DLD1 (cell line): ENCODE results near the gene UBL4A.

Experiments used
- in situ Hi-C: cut with HindIII; loops from 2 replicates; pipeline ENCODE4 v1.10.0; 2017; ENCODE audit warnings: low sequenced_read_pairs

Gene UBL4A

DNA sequence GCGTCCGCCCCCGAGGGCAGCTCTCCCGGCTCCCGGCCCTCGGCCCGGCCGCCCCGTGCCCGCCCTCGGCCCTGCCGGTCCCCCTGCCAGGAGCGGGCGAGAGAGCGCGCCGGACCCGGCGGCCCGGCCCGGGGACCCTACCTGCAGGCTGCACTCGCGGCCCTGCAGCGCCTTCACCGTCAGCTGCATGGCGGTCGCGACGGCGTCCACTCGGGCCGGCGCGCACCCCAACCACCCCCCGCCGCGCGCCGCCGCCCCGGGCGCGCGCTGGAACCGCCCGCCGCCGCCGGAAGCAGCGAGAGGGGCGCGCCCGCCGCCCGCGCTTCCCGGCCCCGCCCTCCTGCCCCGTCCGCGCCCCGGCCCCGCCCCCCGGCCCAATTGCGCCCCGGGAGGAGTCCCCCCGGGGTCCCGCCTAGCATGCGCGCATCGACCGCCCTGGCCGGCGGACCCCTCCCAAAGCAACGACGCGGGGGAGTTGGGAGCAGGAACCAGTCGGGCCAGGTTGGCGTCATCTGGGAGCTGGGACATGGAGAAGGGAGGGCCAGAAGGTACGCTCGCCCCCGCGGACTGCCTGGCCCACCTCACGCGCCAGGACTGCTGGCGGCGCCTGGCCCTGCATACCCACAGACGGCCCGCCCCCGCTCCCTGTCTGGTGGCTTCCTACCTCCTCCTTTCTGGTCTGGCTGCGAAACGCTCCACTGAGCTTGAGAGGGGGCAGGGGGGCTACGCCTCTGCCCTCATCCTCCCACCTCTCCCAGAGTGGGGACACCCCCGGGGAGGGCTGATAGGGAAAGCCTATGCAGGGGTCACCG is at the start of gene UBL4A:
UBL4A (minus strand) TSS at position 220 of the 812 bp plus-strand sequence; CDS start at position 189, 31 bp downstream.
- in situ Hi-C loops: no loop called here

DNA sequence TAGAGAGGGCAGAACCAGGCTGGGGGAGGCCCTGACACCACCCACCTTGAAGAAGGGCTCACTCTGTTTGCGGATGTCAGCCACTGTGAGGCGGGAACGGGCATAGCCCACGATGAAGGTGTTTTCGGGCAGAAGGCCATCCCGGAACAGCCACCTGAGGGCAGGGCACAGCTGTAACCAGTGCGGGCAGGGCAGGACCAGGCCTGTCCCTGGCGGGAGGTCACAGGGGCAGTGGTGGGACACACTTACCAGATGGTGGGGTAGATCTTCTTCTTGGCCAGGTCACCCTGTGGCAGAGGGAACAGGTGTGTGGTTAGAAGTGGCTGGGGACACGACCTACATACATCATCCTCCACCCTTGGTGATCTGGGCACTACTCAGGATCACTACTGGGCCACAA is 49.5 kb upstream of the UBL4A start:
- in situ Hi-C loops: no loop called here

DNA sequence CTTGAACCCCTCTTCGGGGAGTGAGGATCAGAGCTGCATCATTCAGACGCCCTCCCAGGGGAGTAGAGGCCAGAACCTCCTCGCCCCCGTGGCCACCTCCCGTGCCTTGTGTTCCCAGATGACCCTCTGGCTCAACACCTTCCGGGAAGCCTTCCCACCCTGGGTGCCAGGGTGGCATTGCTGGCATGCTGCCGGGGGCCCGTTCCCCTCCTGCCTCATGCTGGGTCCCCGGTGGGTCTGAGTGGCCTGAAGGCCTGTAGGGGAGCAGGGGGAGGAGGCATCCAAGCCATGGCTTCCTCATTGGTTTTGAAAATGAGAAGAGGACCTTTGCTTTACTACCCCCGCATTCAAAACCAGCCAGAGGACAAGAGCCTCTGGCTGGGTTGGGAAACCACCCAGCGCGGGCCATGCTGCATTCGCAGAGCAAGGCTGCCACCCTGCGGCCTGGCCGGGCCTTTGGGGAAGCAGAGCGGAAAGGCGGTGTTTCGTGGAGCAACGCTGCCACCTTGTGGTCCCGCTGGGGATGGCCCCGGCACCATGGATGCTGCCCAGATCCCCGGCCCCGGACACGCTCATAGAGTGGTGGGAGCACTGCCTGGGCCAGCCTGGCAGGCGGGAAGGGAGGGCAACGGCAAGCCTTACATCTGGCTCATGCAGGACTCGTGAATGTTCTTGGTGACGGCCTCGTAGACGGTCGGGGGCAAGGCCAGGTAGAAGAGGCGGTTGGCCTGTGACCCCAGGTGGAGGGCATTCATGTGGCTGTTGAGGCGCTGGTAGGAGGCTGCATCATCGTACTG is 48.3 kb upstream of the UBL4A start:
- in situ Hi-C loops: no loop called here

DNA sequence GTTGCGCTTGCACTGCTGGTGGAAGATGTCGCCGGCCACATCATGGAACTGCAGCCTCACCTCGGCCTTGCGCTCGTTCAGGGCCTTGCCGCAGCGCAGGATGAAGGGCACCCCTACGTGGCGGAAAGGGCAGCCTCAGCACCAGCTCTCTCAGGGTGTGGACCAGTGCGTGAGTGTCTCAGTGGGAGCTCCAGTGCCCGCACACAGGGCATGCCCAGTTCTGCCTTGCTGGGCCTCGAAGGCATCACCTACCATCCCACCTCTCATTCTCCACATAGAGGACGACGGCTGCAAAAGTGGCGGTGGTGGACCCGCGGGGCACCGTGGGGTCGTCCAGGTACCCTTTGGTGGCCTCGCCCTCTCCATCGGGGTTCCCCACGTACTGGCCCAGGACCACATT is 46.3 kb upstream of the UBL4A start:
- in situ Hi-C loops: no loop called here

DNA sequence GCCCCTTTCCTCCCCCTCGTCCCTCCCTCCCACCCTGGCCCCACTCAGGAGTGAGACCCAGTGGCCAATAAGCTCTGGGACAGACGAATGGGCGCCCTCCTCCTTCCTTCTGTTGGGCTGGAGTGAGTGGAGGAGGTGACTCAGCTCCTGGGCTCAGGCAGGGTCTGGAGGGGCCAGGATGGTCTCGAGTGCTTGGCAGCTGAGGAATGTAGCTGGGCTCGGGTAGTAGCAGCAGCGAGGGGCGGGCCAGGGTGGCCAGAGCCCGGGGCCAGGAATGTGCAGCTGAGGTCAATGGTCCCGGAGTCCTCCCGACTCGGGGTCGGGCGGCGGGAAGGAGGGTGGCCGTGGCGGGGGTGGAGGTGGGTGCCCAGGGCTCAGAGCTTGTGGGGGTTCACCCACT is 45.2 kb upstream of the UBL4A start:
- in situ Hi-C loops: no loop called here

DNA sequence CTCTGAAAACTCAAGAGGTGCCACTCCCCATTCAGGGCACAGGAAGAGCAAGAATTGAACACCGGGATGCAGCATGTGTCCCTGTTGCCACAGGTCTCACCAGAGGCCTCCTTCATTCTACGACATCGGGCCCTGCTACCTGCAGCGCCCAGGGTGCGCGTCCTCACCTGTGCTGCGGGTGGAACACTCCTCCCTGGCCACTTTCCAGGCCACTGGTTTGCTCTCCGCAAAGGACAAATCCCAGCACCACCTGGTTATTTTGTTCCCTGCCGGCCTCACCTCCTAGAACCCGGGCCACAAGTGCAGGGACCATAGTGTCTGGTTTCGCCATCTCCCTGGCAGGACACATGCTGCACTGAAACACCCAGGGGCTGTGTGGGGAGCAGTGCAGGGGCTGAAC is 43.9 kb upstream of the UBL4A start:
- in situ Hi-C loops: no loop called here

DNA sequence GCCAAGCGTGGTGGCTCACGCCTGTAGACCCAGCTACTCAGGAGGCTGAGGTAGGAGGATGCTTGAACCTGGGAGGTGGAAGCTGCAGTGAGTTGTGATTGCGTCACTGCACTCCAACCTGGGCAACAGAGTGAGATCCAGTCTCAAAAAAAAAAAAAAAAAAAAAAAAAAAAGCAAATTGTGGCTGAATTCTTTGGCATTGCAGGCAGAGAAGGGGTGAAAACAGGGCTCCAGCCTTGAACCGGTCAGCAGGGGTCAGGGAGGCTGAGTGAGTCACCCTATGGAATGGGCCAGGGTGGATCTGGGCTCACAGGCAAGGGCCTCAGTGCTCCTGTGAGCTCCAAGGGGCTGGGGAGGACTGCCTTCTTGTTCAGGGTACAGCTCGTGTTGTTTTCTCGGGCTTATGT is 42.8 kb upstream of the UBL4A start:
- in situ Hi-C loops: no loop called here

DNA sequence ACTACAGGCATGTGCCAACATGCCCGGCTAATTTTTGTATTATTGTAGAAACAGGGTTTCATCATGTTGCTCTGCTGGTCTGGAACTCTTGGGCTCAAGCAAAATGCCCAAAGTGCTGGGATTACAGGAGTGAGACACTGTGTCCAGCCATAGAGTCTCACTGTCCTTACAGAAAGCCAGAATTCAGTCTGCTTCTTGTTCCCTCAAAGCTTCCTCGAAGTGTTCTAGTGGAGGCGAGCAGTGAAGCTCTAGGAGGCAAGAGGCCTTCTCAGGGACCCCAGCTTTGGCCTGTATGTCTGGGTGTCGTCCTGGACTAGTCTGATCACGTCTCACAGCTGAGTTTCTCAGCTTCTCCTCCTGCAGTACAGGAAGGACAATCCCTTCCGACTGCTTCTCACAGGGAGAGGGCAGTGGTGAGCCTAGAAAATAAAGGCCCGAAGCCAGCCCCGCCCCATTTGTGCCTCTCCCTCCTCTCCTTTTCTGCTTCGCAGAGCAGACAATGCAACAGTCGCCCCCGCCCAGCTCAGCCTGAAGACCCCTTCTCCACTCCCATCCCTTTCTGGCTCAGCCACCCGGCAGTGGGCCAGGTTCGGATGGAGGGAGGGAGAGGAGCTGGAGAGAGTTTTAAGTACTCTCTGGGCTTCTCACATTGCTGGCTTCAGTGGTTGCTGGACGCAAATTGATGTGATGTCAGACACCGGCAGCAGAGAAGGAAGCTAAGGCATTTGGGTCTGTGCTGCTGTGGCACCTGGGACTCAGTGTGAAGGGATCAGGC is 40.7 kb upstream of the UBL4A start:
- in situ Hi-C loops: no loop called here

DNA sequence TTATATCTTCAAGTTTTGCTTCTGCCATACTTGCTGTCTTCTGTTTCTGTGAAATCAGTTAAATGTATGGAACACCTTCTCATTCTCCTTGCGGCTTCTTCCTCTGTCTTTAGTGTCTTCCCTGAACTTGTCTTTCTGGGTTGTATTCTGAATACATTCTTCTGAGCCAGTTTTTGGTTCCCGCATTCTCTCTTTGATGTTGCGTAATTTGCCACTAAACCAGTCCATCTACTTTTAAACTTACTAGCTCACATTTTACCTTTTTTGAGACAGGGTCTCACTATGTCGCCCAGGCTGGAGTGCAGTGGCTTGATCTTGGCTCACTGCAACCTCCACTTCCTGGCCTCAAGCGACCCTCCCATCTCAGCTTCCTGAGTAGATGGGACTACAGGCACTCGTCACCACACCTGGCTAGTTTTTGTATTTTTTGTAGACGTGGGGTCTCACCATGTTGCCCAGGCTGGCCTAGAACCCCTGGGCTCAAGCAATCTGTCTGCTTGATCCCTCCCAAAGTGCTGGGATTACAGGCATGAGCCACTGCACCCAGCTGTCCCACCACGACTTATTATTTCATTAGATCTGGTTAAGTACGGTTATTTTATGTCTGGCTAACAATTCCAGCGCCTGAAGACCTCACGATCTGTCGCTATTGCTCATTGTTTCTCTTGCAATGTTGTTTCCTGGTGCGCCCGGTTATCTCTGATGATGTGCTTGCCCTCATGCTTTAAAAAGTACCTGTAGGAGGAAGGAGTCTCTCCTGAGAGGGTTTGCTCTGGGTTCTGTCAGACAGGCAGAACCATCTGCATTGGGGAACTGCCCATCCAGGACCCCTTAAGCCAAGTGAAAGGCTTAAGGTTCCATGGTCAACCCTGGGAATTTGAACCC is 39.4 kb upstream of the UBL4A start:
- in situ Hi-C loops: no loop called here

DNA sequence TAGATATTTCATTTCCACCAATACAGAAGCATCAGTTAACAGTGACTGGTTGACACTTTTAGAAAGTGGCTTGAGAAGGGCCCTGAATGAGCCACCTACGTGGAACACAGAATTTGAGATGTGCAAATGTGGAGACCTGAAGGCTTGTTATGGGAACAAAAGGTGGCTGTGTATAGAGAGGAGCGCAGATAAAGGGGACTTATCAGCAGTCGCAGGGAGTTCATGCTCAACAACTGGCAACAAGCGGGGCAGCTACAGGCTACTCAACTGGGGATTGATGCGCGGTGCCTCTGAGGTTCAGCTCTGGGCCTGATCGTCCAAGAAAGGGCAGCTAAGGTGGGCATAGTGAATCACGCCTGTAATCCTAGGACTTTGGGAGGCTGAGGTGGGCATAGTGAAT is 33.0 kb upstream of the UBL4A start:
- in situ Hi-C loops: no loop called here

DNA sequence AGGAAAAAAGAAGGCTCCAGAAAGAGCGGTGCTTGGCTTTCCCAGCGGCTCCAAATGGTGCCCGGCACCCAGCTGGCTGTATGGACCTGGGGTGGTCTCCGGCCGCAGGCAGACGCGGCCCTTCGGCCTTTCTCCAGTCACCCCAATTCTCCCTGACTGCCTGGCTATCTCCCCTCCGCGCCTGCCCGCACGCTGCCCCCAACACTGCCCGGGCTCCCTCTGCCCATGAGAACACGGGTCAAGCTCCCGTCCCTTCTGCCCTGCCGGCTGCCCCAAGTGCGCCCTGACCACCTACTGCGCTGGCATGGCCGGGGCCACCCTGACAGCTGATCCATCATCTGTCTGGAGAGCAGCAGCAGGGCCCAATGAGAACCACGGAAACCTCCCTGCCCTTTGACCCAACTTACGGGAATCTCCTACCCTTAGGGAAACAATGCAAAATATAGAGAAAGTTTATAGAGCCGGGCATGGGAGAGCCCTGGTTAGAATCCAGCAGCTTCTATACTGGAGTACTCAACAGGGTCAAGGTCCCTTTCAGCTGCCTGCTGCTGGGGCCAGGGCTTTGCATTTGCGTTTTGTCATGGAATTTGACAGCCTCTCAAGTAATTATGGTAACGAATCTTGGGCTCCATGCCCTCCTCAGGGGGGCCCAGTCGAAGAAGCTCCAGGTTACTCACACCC is 30.8 kb upstream of the UBL4A start:
- in situ Hi-C loops: no loop called here

DNA sequence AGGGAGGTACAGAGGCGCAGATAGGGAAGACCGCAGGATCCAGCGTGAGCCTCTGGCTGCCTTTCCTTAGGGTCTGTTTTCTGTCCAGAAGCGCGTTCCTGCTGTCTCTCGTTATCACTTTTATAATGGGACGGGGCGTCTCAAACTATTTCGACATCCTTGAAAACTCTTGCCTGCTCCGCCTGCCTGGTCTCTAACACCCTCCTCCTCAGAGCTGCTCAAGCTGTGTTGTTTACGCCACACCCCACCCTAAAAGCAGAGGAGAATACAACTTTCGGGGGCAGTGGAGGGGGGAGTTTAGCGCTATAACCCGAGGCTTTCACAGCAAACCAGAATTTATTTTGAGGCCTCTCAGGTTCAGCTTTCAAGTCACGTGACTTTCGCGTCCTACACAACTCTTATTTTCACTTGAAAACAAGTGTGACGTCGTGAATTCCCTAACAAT is 30.3 kb upstream of the UBL4A start:
- in situ Hi-C loops: no loop called here

DNA sequence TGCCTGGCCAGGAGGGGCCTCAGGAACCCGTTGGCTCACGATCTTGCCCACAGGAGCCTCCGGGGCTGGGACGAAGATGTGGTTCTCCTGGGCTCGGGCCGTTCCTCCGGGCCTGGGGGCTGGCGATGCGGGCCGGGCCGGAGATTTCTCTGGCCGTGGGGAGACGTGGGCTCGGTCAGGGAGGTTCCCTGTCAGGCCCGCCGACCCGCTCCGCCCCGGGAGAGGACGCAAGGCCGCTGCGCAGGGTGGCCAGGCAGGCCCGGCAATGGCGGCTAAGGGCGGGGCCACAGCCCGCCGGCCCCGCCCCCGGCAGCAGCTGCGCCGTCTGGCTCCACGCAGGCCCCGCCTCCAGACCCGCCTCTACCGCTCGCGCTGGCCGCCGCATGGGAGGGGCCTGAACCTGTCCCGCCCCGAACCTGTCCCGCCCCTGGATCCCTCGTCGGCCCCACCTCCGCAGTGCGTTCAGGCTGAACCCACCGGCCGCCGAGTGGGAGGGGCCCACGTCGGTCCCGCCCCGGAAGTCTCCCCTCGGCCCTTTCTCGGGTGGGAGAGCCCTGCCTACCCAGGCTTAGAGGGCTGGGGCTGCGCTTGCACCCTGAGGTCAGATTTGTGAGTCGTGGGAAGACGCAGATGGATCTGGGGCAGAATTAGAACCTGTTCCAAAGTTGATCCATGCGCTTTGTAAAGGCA is 29.7 kb upstream of the UBL4A start, which contains the start of gene FAM3A:
FAM3A (minus strand) TSS at position 267 of the 690 bp plus-strand sequence. CDS start 460 bp downstream, outside the sequence.
- in situ Hi-C loops: no loop called here

DNA sequence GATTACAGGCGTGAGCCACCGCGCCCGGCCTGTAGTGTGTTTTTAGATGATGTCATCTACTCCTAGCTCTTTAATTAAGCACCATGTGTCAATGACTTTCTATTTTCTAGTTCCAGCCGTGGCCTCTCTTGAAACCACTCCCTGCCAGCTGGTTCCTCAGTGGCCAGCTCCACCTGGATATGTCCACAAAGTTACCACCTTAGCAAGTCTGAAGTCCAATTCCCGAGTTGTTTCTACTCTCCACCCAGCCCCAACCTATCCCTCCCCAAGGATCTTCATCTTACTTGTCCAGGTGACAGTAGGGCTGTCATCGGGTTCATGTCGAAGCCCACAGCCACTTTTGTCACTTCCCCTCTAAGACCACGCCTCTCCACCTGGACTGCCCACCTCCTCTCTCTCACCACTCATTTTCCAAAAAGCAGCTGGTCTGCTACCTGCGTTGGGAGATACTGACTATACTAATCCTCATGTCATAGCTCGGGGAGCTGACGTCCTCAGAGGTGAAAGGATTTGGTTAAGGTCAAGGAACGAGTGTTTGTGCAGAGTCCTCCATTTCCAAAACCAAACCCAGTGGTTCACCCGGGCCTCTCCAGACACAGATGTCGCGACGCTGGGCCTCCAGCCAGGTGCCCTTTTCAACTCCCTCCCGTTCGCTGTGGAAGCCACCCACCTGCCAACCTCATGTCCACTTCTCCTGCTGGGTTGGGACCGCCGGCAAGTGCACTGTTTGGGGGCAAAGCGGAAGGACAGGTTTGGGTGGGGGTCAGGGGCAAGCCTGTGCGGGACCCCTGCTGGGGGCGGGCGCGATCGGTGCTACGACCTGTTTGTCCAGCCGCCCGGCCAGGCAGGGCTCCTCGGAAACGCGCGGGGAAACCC is 28.9 kb upstream of the UBL4A start:
- in situ Hi-C loops: no loop called here

DNA sequence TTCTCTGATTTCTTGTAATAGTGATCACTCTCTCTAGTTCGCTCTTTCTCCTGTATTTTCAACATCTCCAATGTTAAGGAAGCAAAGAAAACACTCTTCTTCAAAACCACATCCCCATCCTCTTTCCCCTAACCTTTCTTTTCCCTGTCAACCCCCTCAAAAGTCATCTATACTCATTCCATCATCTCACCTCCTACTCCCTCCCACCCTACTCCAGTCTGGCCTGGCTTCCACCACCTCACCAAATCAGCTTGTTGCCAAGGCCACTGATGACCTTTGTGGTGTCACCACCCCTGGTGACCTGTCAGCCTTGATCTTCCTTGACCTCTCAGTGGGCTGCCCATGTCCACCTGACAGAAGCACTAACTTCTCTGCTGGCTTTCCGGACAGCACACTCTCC is 27.3 kb upstream of the UBL4A start:
- in situ Hi-C loops: no loop called here

DNA sequence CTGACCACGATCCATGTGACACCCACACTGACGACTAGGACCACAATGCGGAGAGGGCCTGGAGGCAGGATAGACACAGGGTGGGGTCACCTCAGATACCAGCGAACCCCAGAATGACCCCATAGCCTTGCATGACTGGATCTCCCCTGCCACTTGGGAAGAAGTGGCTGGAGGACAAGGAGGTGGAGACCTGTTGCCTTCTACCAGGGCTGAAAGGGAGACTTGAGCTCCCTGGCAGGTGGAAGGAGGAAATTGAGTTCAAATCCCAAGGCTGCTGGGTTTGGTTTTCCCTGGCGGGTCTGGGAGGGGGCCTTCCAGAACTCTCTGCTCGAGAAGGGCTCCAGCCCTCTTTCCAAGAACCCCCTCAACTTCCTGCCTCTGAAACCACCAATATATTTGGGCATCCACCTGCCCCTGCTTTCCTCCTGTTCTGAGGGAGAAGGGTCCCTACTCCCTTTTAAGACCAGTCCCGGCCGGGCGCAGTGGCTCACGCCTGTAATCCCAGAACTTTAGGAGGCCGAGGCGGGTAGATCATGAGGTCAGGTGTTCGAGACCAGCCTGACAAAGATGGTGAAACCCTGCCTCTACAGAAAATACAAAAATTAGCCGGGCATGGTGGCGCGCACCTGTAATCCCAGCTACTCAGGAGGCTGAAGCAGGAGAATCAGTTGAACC is 26.6 kb upstream of the UBL4A start:
- in situ Hi-C loops: no loop called here

DNA sequence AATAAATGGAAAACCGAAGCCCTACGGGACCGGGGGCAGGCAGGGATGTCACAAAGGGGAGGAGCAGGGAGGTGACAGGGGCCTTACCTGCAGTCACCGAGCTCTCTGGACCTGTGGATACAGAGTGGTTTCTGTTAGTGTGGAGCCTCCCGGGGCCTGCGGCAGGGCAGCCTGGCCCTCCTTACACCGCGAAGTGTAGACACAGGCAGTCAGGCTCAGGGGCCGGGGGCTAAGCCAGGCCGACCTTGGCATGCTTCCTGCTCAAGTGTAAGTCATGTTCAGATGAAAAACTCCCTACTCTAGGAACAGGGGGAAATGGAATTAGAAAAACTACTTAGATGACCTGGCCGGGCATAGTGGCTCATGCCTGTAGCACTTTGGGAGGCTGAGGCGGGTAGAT is 25.3 kb upstream of the UBL4A start:
- in situ Hi-C loops: no loop called here

DNA sequence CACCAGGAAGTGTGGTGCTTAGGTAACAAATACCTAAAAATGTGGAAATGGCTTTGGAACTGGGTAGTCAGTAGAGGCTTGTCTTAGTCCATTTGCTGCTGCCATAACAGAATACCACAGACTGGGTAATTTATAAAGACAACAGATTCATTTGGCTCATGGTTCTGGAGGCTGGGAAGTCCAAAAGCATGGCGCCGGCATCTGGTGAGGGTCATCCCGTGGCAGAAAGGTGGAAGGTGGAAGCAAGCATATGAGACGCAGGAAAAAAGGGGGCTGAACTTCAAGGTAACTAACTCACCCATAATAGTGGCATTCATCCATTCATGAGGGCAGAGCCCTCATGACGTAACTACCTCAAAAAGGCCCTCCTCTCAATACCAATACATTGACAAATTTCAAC is 23.0 kb upstream of the UBL4A start:
- in situ Hi-C loops: no loop called here
